Keratinocyte (primary cell): ENCODE results near the gene NDUFV1. TPM values are rescaled to one million over a fixed set of nuclear protein-coding genes. Genes with fewer than 3 reads are reported as not detected.

Experiments
- DNase-seq: peaks from one replicate; pipeline ENCODE4 v3.0.0-alpha.2; 2011; ENCODE audit warnings: low read depth, missing footprints, low spot score
- FAIRE-seq: peaks from 2 replicates; lab custom pipeline; 2011; peaks lifted over from hg19 to GRCh38; lab: Jason Lieb, UNC
- H2AFZ ChIP-seq: 2 replicates; pipeline ENCODE4 v1.6.0; 2012; ENCODE audit warnings: low read length, control low read depth, inconsistent platforms; ENCODE audit not compliant: control insufficient read depth
- H3K27ac ChIP-seq: 2 replicates; pipeline ENCODE4 v1.5.1; 2011; ENCODE audit warnings: low read length; ENCODE audit not compliant: control insufficient read depth, insufficient read depth
- H3K27me3 ChIP-seq: 3 replicates; pipeline ENCODE4 v1.6.0; 2011; ENCODE audit warnings: low read length; ENCODE audit not compliant: control insufficient read depth, insufficient read depth; ENCODE audit errors: extremely low read depth
- H3K36me3 ChIP-seq, 2 experiments: 2 replicates in 1 of 2; 3 replicates in 1 of 2; pipeline ENCODE4 v1.5.1; 2011; ENCODE audit warnings: low read length in 2 of 2, mild to moderate bottlenecking in 1 of 2; ENCODE audit not compliant: control insufficient read depth in 2 of 2, insufficient read depth in 2 of 2; ENCODE audit errors: extremely low read depth in 1 of 2
- H3K4me1 ChIP-seq: 3 replicates; pipeline ENCODE4 v1.5.1; 2011; ENCODE audit warnings: low read length; ENCODE audit not compliant: control insufficient read depth, insufficient read depth; ENCODE audit errors: extremely low read depth
- H3K4me2 ChIP-seq: 3 replicates; pipeline ENCODE4 v1.6.0; 2011; ENCODE audit warnings: low read depth, low read length; ENCODE audit not compliant: control insufficient read depth, insufficient read depth; ENCODE audit errors: extremely low read depth
- H3K4me3 ChIP-seq, 3 experiments: fragments of 200-600 bp in 1 of 3; sonication (generic) in 1 of 3; 2 replicates in 2 of 3; 3 replicates in 1 of 3; pipeline ENCODE4 v1.5.1; 2011 to 2016; ENCODE audit warnings: low read length in 3 of 3, mild to moderate bottlenecking in 3 of 3, control low read depth in 2 of 3, inconsistent platforms in 1 of 3, low read depth in 1 of 3, mixed read lengths in 1 of 3, mixed run types in 1 of 3, moderate library complexity in 1 of 3; ENCODE audit not compliant: control insufficient read depth in 2 of 3, insufficient read depth in 2 of 3; ENCODE audit errors: extremely low read depth in 1 of 3
- H3K79me2 ChIP-seq: 2 replicates; pipeline ENCODE4 v1.6.0; 2012; ENCODE audit warnings: low read length; ENCODE audit not compliant: control insufficient read depth, insufficient read depth
- H3K9ac ChIP-seq: 3 replicates; pipeline ENCODE4 v1.6.0; 2011; ENCODE audit warnings: low read length; ENCODE audit not compliant: control insufficient read depth, insufficient read depth; ENCODE audit errors: extremely low read depth
- H3K9me1 ChIP-seq: 3 replicates; pipeline ENCODE4 v1.6.0; 2011; ENCODE audit warnings: low read length; ENCODE audit not compliant: control insufficient read depth, insufficient read depth; ENCODE audit errors: extremely low read depth
- H3K9me3 ChIP-seq: 2 replicates; pipeline ENCODE4 v1.5.1; 2012; ENCODE audit warnings: low read depth, low read length; ENCODE audit not compliant: control insufficient read depth
- H4K20me1 ChIP-seq: 3 replicates; pipeline ENCODE4 v1.6.0; 2011; ENCODE audit warnings: low read length; ENCODE audit not compliant: control insufficient read depth, insufficient read depth; ENCODE audit errors: extremely low read depth
- EZH2 ChIP-seq: IDR thresholded peaks from one replicate; pipeline ENCODE4 v1.6.1; 2012; ENCODE audit warnings: inconsistent platforms, mild to moderate bottlenecking, low read length, moderate library complexity
- dilution Hi-C: fragments of 300-500 bp; cut with MboI; formaldehyde crosslinking; loops from one replicate; pipeline ENCODE4 v1.7.0; 2020; ENCODE audit warnings: low sequenced_read_pairs; ENCODE audit not compliant: extremely low pct_ligation_motif_present
- polyA plus RNA-seq, 5 experiments: library from polyadenylated mRNA; depleted of rRNA in 3 of 5; stranded (reverse) in 3 of 5; stranded (forward) in 1 of 5; unstranded in 1 of 5; fragments of >200 nt; gene quantifications; 1 replicate in 1 of 5; 2 replicates in 3 of 5; 3 replicates in 1 of 5; pipeline versions ENCODE4 v1.2.1 to v1.2.3, GENCODE V29; 2011 to 2012; ENCODE audit warnings: missing spikeins in 2 of 5, low read depth in 1 of 5, low replicate concordance in 1 of 5
- TF ChIP-seq, protein P1 (sequence below), 3 experiments: IDR thresholded peaks in 1 of 3; conservative IDR thresholded peaks in 1 of 3; optimal IDR thresholded peaks in 1 of 3; 2 replicates in 2 of 3; 3 replicates in 1 of 3; pipeline versions ENCODE3 to v1.5.1; 2011; ENCODE audit warnings: low read length in 3 of 3, mild to moderate bottlenecking in 3 of 3, moderate library complexity in 2 of 3, control low read depth in 1 of 3, inconsistent platforms in 1 of 3; ENCODE audit not compliant: insufficient read depth in 2 of 3; ENCODE audit errors: extremely low read depth in 1 of 3

Gene NDUFV1
- polyA plus RNA-seq, 1 donor (not counting 4 experiments of a cell fraction or from before 2014, with no cell fraction given): 102 TPM

DNA sequence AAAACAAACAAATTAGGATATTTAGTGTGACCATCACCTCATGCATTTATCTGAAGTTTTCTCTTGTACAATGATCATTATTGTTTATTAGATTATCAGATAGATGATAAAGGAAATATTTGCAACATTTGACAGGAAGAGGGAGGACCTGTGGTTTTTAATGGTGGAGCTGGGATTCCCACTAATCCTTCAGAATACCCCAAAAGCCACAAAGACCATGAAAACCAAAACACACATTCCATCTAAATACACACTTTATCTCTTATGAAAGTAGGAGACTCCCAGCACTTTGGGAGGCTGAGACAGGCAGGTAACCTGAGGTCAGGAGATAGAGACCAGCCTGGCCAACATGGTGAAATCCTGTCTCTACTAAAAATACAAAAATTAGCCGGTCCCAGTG lies 7.6 kb upstream of the NDUFV1 start:
- no peak overlapping the region for H2AFZ ChIP-seq
- no peak overlapping the region for H3K4me3 ChIP-seq
- DNase-seq (no peak), FAIRE-seq (no peak)
- H3K9me3 ChIP-seq: no peaks in the 10 kb centered on the region
- no peaks in the 10 kb centered on the region for H4K20me1 ChIP-seq
- no peaks in the 10 kb centered on the region for H3K4me1 ChIP-seq
- H3K9me1 ChIP-seq: no peaks in the 10 kb centered on the region
- no peak overlapping the region for H3K9ac ChIP-seq
- no peaks in the 10 kb centered on the region for H3K36me3 ChIP-seq
- no peak for TF ChIP-seq EZH2
- TF ChIP-seq, protein P1, sequence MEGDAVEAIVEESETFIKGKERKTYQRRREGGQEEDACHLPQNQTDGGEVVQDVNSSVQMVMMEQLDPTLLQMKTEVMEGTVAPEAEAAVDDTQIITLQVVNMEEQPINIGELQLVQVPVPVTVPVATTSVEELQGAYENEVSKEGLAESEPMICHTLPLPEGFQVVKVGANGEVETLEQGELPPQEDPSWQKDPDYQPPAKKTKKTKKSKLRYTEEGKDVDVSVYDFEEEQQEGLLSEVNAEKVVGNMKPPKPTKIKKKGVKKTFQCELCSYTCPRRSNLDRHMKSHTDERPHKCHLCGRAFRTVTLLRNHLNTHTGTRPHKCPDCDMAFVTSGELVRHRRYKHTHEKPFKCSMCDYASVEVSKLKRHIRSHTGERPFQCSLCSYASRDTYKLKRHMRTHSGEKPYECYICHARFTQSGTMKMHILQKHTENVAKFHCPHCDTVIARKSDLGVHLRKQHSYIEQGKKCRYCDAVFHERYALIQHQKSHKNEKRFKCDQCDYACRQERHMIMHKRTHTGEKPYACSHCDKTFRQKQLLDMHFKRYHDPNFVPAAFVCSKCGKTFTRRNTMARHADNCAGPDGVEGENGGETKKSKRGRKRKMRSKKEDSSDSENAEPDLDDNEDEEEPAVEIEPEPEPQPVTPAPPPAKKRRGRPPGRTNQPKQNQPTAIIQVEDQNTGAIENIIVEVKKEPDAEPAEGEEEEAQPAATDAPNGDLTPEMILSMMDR (optimal IDR thresholded peaks at IDR 0.05 in 1 of 3, IDR thresholded peaks at IDR 0.05 in 1 of 3, conservative IDR thresholded peaks at IDR 0.05 in 1 of 3; ENCODE audit: extremely low read depth in 1 of 3, insufficient read depth in 2 of 3, low read length in 3 of 3): no peak
- H3K27ac ChIP-seq: no peak overlapping the region
- H3K27me3 ChIP-seq: no peaks in the 10 kb centered on the region
- dilution Hi-C loops: no loop called here
- H3K4me2 ChIP-seq: no peak overlapping the region
- no peaks in the 10 kb centered on the region for H3K79me2 ChIP-seq

DNA sequence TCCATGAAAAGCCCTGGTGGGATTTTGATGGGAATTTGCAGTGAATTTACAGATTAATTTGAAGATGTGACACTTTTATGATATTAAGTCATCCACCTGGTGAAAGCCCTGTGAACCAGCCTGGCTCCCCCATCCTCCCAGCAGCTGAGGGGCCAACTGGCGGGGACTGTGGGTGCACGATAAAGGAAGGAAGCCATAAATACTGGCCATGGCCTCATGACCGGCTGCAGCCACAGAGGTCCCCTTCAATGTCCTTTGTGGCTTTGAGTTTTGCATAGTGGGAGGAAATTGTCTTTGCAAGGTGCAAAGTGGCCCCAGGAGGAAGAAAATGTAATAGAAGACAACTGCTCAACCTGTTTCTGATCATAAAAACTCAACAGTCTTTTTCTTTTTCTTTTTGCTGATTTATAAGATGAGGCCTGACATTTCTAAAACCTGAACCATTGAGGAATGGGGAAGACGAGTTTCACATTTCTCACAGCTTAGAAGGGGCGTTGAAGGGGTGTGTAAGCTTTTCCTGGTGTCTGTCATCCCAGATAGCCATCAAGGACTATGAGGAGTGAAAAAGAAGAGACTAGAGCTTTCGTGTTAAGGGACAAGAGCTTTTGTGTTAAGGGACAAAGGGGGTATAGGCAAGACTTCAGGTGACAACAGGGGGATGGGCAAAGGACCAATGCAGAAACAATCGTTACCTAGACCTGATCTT lies 6.3 kb upstream of the NDUFV1 start:
- Histone ChIP-seq H4K20me1 (no peaks in the 10 kb centered on the region), H3K4me3 (no peak overlapping the region), H3K9me3 (no peaks in the 10 kb centered on the region), H2AFZ (no peak overlapping the region), H3K4me2 (no peak overlapping the region), H3K79me2 (no peaks in the 10 kb centered on the region), H3K9ac (no peak overlapping the region), H3K9me1 (no peaks in the 10 kb centered on the region), H3K27me3 (no peaks in the 10 kb centered on the region), H3K4me1 (no peaks in the 10 kb centered on the region), H3K36me3 (no peaks in the 10 kb centered on the region), H3K27ac (no peak overlapping the region)
- FAIRE-seq (no peak), DNase-seq (no peak)
- TF ChIP-seq, protein P1 (optimal IDR thresholded peaks at IDR 0.05 in 1 of 3, IDR thresholded peaks at IDR 0.05 in 1 of 3, conservative IDR thresholded peaks at IDR 0.05 in 1 of 3; ENCODE audit: extremely low read depth in 1 of 3, insufficient read depth in 2 of 3, low read length in 3 of 3): no peak
- TF ChIP-seq EZH2: no peak
- dilution Hi-C loops: no loop called here
